Globus pallidus (tissue), 1 donor: Measurements from ENCODE around the gene MIGA1.
A peak's percentile ranks its signal among the peaks of the same experiment; 100 is the strongest.
"Not testable (repeated sequence)": the region's sequence is repeated elsewhere in the genome, so short reads cannot be mapped to it uniquely, and the experiment has no call there.

Experiments used
- DNase-seq: peaks from one replicate; pipeline ENCODE4 v3.0.0-alpha.2; 2015; ENCODE audit warnings: low spot score

Gene MIGA1

GRCh38 chr1:77797991-77798390 lies 18.5 kb downstream of the MIGA1 start:
- DNase-seq = no peak

- DNase-seq = no peak
Measured at GRCh38 chr1:77802026-77802425, 22.6 kb downstream of the MIGA1 start.

DNA sequence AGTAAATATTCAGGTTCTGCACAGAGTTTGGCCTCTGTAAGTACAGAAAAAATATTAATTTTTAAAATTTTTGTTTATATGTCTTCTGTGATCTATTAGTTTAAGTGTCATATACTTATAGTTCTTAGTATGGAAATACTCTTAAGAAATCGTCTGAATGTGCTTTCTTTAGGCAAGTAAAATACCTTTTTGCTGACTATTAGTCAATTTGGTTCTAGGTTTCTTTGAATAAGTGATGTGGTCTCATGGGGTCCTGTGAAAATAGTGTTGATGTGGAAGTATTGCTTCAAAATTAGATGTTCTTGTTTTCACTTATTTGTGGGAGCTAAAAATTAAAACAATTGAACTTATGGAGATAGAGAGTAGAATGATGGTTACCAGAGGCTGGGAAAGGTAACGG lies 23.9 kb downstream of the MIGA1 start:
- DNase-seq = no peak

- DNase-seq = not testable (repeated sequence)
Measured at GRCh38 chr1:77809787-77810462, 30.5 kb downstream of the MIGA1 start.

GRCh38 chr1:77811589-77811988 lies 32.1 kb downstream of the MIGA1 start:
- DNase-seq = not testable (repeated sequence)

DNA sequence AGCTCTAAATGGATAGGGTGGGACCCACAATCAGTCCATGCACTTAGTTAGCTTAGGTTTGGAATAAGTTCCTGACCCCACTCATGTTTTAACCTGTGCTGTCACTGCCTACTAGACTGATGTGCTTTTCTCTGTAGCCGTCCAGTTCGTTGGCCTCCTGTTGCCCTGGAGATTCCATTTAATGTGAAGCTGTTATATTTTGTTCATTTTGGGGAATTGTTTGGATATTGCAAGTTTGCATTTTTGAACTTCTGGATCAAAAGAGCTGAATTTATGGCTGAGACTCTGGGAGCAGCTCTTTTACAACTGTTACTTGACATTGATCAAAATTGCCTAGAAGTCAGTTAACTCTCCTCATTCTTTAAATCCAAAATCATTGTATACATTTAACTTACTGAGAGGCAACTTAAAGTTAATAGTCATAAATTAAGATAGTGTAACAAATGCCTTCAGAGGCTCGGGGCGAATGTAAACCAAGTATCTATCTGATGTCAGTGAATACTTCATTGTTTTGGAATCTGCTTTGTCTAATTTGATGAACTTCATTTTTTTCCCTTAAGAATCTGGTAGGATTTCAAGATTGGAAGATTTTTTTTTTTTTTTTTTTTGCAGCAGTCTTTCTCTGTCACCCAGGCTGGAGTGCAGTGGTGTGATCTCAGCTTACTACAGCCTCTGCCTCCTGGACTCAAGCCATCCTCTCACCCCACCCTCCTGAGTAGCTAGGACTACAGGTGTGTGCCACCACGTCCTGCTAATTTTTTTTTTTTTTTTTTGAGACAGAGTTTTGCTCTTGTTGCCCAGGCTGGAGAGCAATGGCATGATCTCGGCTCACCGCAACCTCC lies 38.1 kb downstream of the MIGA1 start:
- DNase-seq = no peak

DNA sequence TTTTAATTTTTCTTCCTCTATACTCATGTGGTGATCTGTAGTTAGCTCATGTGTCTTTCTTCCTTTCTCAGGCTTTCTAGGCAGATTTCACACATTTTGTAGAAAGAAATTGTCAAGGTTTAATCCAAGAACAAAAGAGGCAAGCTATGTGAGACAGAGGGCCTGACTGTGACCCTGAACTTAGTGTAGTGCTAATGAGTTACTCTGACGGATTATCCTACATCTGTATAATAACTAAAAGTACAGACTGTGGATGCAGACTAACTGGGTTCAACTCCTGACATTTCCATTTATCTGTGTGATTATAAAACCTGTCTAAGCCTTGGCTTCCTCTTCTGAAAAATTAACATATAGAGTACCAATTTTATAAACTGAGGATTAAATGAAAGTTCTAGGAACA lies 40.7 kb downstream of the MIGA1 start:
- no peak for DNase-seq

DNA sequence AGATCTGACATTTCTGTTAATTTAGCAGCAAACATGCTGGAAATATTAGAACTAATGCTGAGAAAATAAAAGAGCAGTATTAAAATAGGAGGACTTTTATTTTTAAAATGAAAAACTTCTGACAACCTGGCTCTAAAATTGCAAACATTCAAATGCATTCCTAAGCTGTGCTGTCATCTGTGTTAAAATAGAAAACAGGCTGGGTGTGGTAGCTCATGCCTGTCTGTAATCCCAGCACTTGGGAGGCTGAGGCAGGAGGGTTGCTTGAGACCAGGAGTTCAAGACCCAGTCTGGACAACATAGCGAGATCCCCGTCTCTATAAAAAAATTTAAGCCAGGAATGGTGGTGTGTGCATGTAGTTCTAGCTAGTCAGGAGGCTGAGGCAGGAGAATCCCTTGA lies 44.6 kb downstream of the MIGA1 start:
- DNase-seq = no peak

GRCh38 chr1:77824694-77825093 lies 45.2 kb downstream of the MIGA1 start:
- no peak for DNase-seq

GRCh38 chr1:77825131-77825709 lies 45.8 kb downstream of the MIGA1 start:
- no peak for DNase-seq

- DNase-seq = not testable (repeated sequence)
Measured at GRCh38 chr1:77826851-77827250, 47.4 kb downstream of the MIGA1 start.

DNA sequence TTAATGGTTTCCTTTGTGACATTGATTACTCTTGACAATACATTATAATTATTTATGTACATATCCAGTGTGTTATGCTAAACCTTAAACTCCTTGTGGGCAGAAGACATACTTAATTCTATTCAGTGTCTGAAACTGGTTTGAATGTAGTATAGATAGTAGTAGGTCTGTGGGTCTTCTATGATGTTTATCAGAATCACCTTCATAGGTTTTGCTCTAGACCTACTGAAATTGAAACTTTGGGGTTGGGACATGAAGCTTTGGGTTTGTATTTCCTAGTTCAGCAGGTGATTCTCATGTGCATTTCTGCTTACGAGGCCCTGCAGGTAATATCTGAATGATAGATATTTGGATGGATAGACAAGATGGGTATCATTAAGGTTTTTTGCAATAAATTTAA lies 48.6 kb downstream of the MIGA1 start:
- DNase-seq = no peak

GRCh38 chr1:77829851-77830250 lies 50.4 kb downstream of the MIGA1 start:
- DNase-seq = no peak

- DNase-seq = no peak
Measured at GRCh38 chr1:77830946-77831345, 51.5 kb downstream of the MIGA1 start.

- no peak for DNase-seq
Measured at GRCh38 chr1:77831566-77831965, 52.1 kb downstream of the MIGA1 start.

GRCh38 chr1:77831976-77832711 lies 52.7 kb downstream of the MIGA1 start:
- DNase-seq = no peak

GRCh38 chr1:77832901-77833300 lies 53.5 kb downstream of the MIGA1 start:
- DNase-seq = peak; percentile 37

- DNase-seq = no peak
Measured at GRCh38 chr1:77833521-77834100, 54.2 kb downstream of the MIGA1 start.

GRCh38 chr1:77834771-77835334 lies 55.4 kb downstream of the MIGA1 start:
- no peak for DNase-seq

DNA sequence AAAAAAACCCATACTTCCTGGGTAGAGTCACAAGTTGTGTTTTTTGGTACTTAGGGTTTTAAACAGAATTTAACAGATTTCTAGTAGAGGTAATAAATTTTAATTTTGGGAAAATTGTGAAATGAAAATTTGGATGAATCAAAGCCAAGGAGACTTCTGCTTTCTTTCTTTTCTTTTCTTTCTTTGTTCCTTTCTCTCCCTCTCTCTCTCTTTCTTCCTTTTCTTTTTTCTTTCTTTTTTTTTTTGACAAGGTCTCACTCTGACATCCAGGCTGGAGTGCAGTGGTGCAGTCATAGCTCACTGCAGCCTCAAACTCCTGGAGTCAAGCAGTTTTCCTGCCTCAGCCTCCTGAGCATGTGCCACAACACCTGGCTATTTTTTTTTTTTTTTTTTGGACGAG lies 62.1 kb downstream of the MIGA1 start:
- no peak for DNase-seq

GRCh38 chr1:77845951-77846350 lies 66.5 kb downstream of the MIGA1 start:
- DNase-seq = no peak

GRCh38 chr1:77846966-77847365 lies 67.5 kb downstream of the MIGA1 start:
- no peak for DNase-seq
